A549 treated with GW870086 at 1 μM for 4 hours (cell line): Measurements from ENCODE around the gene RTP5. TPM values are rescaled to one million over a fixed set of nuclear protein-coding genes. Genes with fewer than 3 reads are reported as not detected.

ENCODE experiments used
- total RNA-seq: library from RNA; stranded (reverse); fragments of 200-300 nt; extraction: Qiagen RNA extraction; gene quantifications from 5 replicates; pipeline ENCODE4 v1.2.3, GENCODE V29; 2022; ENCODE audit warnings: low read depth

The RTP5 gene
- total RNA-seq, result not detected in 5 replicates

DNA sequence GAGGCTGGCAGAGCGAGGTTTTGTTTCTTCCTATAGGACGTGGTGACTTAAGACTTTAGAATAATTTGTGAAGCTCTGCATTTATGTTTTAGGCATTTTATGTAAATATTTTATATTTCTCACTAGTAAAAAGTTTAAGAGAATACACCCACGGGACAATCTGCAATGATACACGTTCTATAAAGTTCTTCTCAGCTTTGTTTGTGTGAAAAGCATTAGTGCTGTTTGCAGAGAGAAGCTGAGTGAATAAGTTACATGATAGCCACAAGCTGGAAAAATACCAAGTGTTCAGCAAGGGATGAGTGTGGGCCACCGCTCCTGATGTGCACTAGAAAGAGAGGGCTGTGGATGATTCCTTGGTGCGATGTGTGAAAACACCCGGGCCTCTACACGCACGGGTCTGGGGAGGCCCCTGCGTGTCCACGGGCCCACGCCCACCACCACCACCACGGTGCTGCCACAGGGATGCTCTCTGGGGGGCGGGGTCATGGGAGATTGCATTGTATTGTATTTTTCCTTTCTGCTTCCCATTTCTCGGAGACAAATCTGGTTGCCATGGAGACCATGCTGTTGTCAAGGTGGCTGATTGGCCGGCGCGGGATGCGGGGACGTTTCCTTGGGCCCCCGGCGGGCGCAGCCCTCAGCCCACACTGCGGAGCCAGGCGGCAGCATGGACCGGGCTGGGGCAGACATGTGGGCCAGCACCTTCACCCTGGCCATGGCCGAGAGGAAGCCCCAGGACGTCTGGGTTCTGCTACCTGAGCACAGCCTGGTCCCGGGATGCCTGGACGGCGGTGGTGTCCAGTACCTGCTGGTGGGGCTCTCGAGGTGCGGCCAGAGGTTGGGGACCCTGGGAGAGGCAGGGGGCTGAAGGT, at the start of gene RTP5:
TSS of gene RTP5 (plus strand) at position 643 of the 875 bp plus-strand sequence. CDS start at position 671, 28 bp downstream.

GRCh38 chr2:241858206-241859016, 11.1 kb upstream of the RTP5 start, which contains the start of gene PDCD1:
Gene PDCD1, minus strand, starts transcription at chr2:241858894. Its CDS starts 56 bp downstream, at chr2:241858838.

Other genes with a start within 250 kb of the RTP5 start
- gene THAP4, start 232.6 kb upstream of the RTP5 start, total RNA-seq, result 59.5 to 87.8 TPM (median 76.1 TPM) in 5 replicates
- gene ATG4B, start 232.0 kb upstream of the RTP5 start, total RNA-seq, result 41.6 to 64.8 TPM (median 50.7 TPM) in 5 replicates
- gene DTYMK, start 182.9 kb upstream of the RTP5 start, total RNA-seq, result 126 to 157 TPM (median 137 TPM) in 5 replicates
- gene ING5, start 167.7 kb upstream of the RTP5 start, total RNA-seq, result 19.5 to 25.6 TPM (median 21.7 TPM) in 5 replicates
- 6.6 to 9.2 TPM (median 8.7 TPM) in 5 replicates for gene D2HGDH, start 135.1 kb upstream of the RTP5 start, total RNA-seq
- gene GAL3ST2, start 92.9 kb upstream of the RTP5 start, total RNA-seq, result 0.10 to 0.34 TPM (median 0.13 TPM) in 5 replicates
- 0.08 to 0.48 TPM (median 0.19 TPM) in 5 replicates for gene NEU4, start 60.5 kb upstream of the RTP5 start, total RNA-seq
- gene PDCD1, start 10.8 kb upstream of the RTP5 start, total RNA-seq, result not detected in 5 replicates